Testis (tissue), 2 donors: Measurements from ENCODE around the gene GCNA.

ENCODE experiments used
- POLR2A ChIP-seq: fragments of 450-650 bp; IDR thresholded peaks from one replicate; pipeline ENCODE4 v1.6.1; 2017; ENCODE audit warnings: antibody characterized with exemption, mild to moderate bottlenecking, moderate library complexity
- TF ChIP-seq, protein P1 (sequence below), 3 experiments: fragments of 450-650 bp in 2 of 3; fragments of 200-600 bp in 1 of 3; sonication (generic) in 1 of 3; IDR thresholded peaks; one replicate each; pipeline ENCODE4 v1.5.1; 2016 to 2019; ENCODE audit warnings: antibody characterized with exemption in 3 of 3, mild to moderate bottlenecking in 2 of 3, moderate library complexity in 1 of 3

- TF ChIP-seq, protein P1, sequence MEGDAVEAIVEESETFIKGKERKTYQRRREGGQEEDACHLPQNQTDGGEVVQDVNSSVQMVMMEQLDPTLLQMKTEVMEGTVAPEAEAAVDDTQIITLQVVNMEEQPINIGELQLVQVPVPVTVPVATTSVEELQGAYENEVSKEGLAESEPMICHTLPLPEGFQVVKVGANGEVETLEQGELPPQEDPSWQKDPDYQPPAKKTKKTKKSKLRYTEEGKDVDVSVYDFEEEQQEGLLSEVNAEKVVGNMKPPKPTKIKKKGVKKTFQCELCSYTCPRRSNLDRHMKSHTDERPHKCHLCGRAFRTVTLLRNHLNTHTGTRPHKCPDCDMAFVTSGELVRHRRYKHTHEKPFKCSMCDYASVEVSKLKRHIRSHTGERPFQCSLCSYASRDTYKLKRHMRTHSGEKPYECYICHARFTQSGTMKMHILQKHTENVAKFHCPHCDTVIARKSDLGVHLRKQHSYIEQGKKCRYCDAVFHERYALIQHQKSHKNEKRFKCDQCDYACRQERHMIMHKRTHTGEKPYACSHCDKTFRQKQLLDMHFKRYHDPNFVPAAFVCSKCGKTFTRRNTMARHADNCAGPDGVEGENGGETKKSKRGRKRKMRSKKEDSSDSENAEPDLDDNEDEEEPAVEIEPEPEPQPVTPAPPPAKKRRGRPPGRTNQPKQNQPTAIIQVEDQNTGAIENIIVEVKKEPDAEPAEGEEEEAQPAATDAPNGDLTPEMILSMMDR (IDR thresholded peaks at IDR 0.05) = no peak
- TF ChIP-seq POLR2A = no peak
Measured at GRCh38 chrX:71578253-71579135, at the start of gene GCNA.
